K562 (cell line): ENCODE measurements around the gene SERINC3. TPM values are rescaled to one million over a fixed set of nuclear protein-coding genes. Genes with fewer than 3 reads are reported as not detected.

Experiments
- ATAC-seq: fragments of 200-7000 bp; cut with Tn5 transposase; 3 replicates; pipeline ENCODE4 v1.9.1; 2020; ENCODE audit warnings: moderate library complexity
- BruUV-seq: library from RNA; stranded (reverse); fragments of 400-500 nt; replicated peaks from 2 replicates; lab custom pipeline; 2021; lab: Mats Ljungman, UMichigan
- CTCF ChIA-PET: fragments of 300-600 bp; formaldehyde crosslinking; extraction: SDS; loops from one replicate; lab custom pipeline; 2021; ENCODE audit warnings: low intra/inter-chr PET ratio; lab: Yijun Ruan, JAX
- POLR2A ChIA-PET: fragments of 300-600, 350-650 bp; sonication (Branson Sonifier 250); formaldehyde crosslinking; extraction: SDS; loops from one replicate; lab custom pipeline; 2021; ENCODE audit warnings: antibody characterized with exemption, inconsistent platforms; lab: Yijun Ruan, JAX
- DNase-seq, 4 experiments: peaks; one replicate each; pipeline versions ENCODE4 v3.0.0 to v3.0.0-alpha.2; 2011 to 2018; ENCODE audit warnings: low spot score in 3 of 4, mixed read lengths in 3 of 4; ENCODE audit errors: extremely low read depth in 1 of 4
- FAIRE-seq: peaks from 2 replicates; lab custom pipeline; 2011; peaks lifted over from hg19 to GRCh38; lab: Jason Lieb, UNC
- H2AFZ ChIP-seq: 2 replicates; pipeline ENCODE4 v1.6.0; 2011; ENCODE audit warnings: low read depth, low read length, control low read depth, inconsistent platforms
- H3K27ac ChIP-seq: fragments of 200-600 bp; 3 replicates; pipeline ENCODE4 v1.8.0; 2011; ENCODE audit warnings: low read depth, mild to moderate bottlenecking, control low read depth, inconsistent platforms, low read length, moderate library complexity, mixed read lengths; ENCODE audit errors: extremely low read depth
- H3K27me3 ChIP-seq, 2 experiments: fragments of 300-600 bp in 1 of 2; 2 replicates in 1 of 2; 3 replicates in 1 of 2; pipeline versions ENCODE4 v1.6.0 to v1.8.0; 2011; ENCODE audit warnings: inconsistent platforms in 2 of 2, low read length in 2 of 2, mild to moderate bottlenecking in 1 of 2, mixed read lengths in 1 of 2, moderate library complexity in 1 of 2; ENCODE audit not compliant: control insufficient read depth in 2 of 2, insufficient read depth in 2 of 2
- H3K36me3 ChIP-seq: fragments of 300-600 bp; 3 replicates; pipeline ENCODE4 v1.8.0; 2011; ENCODE audit warnings: mild to moderate bottlenecking, low read length, inconsistent platforms; ENCODE audit not compliant: control insufficient read depth, insufficient read depth
- H3K4me1 ChIP-seq, 2 experiments: fragments of 200-600 bp in 1 of 2; replicated peaks in 1 of 2; 2 replicates in 1 of 2; 3 replicates in 1 of 2; pipeline versions ENCODE4 v1.5.1 to v1.8.0; 2011; ENCODE audit warnings: inconsistent platforms in 2 of 2, low read length in 2 of 2, mild to moderate bottlenecking in 1 of 2, mixed read lengths in 1 of 2, moderate library complexity in 1 of 2; ENCODE audit not compliant: control insufficient read depth in 2 of 2, insufficient read depth in 2 of 2
- H3K4me2 ChIP-seq: 2 replicates; pipeline ENCODE4 v1.6.1; 2011; ENCODE audit warnings: low read length, control low read depth, inconsistent platforms, mixed read lengths; ENCODE audit not compliant: insufficient read depth
- H3K4me3 ChIP-seq: fragments of 200-600 bp; sonication (generic), shearing (Covaris generic); 2 replicates; pipeline ENCODE4 v1.5.1; 2016; ENCODE audit warnings: control low read depth, inconsistent platforms
- H3K79me2 ChIP-seq: fragments of 200-600 bp; 3 replicates; pipeline ENCODE4 v1.8.0; 2011; ENCODE audit warnings: low read length, inconsistent platforms; ENCODE audit not compliant: control insufficient read depth, insufficient read depth
- H3K9ac ChIP-seq, 2 experiments: 2 replicates each; pipeline versions ENCODE4 v1.6.0 to v1.6.1; 2011; ENCODE audit warnings: low read depth in 2 of 2, low read length in 2 of 2, control low read depth in 1 of 2, inconsistent platforms in 1 of 2, mild to moderate bottlenecking in 1 of 2, mixed read lengths in 1 of 2; ENCODE audit not compliant: insufficient read depth in 1 of 2
- H3K9me1 ChIP-seq: one replicate; pipeline ENCODE4 v1.6.0; 2011; ENCODE audit warnings: inconsistent platforms, mild to moderate bottlenecking, low read length, moderate library complexity; ENCODE audit not compliant: control insufficient read depth, insufficient read depth
- H3K9me3 ChIP-seq: replicated peaks from 2 replicates; pipeline ENCODE4 v1.5.1; 2011; ENCODE audit warnings: low read depth, low read length, inconsistent platforms; ENCODE audit not compliant: control insufficient read depth, insufficient read depth
- H4K20me1 ChIP-seq: replicated peaks from 2 replicates; pipeline ENCODE4 v1.6.1; 2011; ENCODE audit warnings: low read length, inconsistent platforms, mixed read lengths; ENCODE audit not compliant: control insufficient read depth, insufficient read depth
- DNMT1 ChIP-seq: fragments of 450-650 bp; IDR thresholded peaks from 2 replicates; pipeline ENCODE4 v1.6.1; 2016; ENCODE audit warnings: antibody characterized with exemption, mild to moderate bottlenecking
- KAT2B ChIP-seq: IDR thresholded peaks from one replicate; pipeline ENCODE4 v1.6.1; 2012; ENCODE audit warnings: low read depth, mild to moderate bottlenecking, control low read depth, inconsistent platforms, low read length, moderate library complexity
- MCM2 ChIP-seq: fragments of 450-650 bp; IDR thresholded peaks from 2 replicates; pipeline ENCODE4 v1.6.1; 2017; ENCODE audit warnings: low read depth, mild to moderate bottlenecking
- MCM3 ChIP-seq: fragments of 450-650 bp; IDR thresholded peaks from 2 replicates; pipeline ENCODE4 v1.6.1; 2016
- PHF8 ChIP-seq: fragments of 200-600 bp; sonication (generic); IDR thresholded peaks from 2 replicates; pipeline ENCODE4 v1.6.1; 2012; ENCODE audit warnings: mixed run types, mild to moderate bottlenecking, inconsistent platforms, low read length, moderate library complexity, borderline replicate concordance
- RBM25 ChIP-seq: fragments of 200-400 bp; formaldehyde crosslinking; IDR thresholded peaks from 2 replicates; pipeline ENCODE4 v1.6.1; 2018; ENCODE audit warnings: low read length, low read depth, moderate library complexity; ENCODE audit not compliant: severe bottlenecking
- RNF2 ChIP-seq: sonication (generic); IDR thresholded peaks from 2 replicates; pipeline ENCODE4 v1.6.1; 2016
- WGBS: fragments of 100-300 bp; shearing (Covaris generic); methylation state at CpG from one replicate; pipeline ENCODE4 v1.1.6; 2016; ENCODE audit warnings: low coverage, mixed read lengths; ENCODE audit not compliant: insufficient coverage; ENCODE audit errors: missing lambda C conversion rate; 5-methylcytosine and 5-hydroxymethylcytosine counted together
- in situ Hi-C: fragments of 300-500 bp; cut with MboI; formaldehyde crosslinking; loops from 4 replicates; pipeline ENCODE4 v1.15.0; 2018; ENCODE audit warnings: inconsistent platforms, mixed read lengths
- intact Hi-C: fragments of 100-400 bp; cut with micrococcal nuclease; formaldehyde crosslinking; loops from 2 replicates; pipeline ENCODE4 v1.14.2; 2022
- polyA plus RNA-seq, 8 experiments: library from polyadenylated mRNA; depleted of rRNA in 4 of 8; stranded (reverse) in 5 of 8; unstranded in 3 of 8; fragments of >200 nt; fragmentation: Nextera tagmentation in 2 of 8; fragmentation: Illumina TruSeq in 1 of 8; extraction: Ambion mirVana in 2 of 8; extraction: Trizol in 1 of 8; gene quantifications; 2 replicates each; pipeline versions ENCODE4 v1.2.1 to v1.2.3, GENCODE V29; 2011 to 2014; ENCODE audit warnings: inconsistent platforms in 1 of 8, missing spikeins in 1 of 8
- total RNA-seq, 7 experiments: library from RNA; depleted of rRNA in 6 of 7; stranded (reverse); fragments of >200 nt in 6 of 7; fragmentation: Illumina TruSeq in 2 of 7; extraction: Trizol in 2 of 7; gene quantifications; 2 replicates each; pipeline versions ENCODE4 v1.2.1 to v1.2.3, GENCODE V29; 2011 to 2021; ENCODE audit warnings: low replicate concordance in 1 of 7
- TF ChIP-seq, protein P1 (sequence below): sonication (generic); formaldehyde crosslinking; IDR thresholded peaks from 2 replicates; pipeline ENCODE4 v1.8.0; 2023; ENCODE audit warnings: missing genetic modification reagents, mild to moderate bottlenecking, borderline replicate concordance

Gene SERINC3
- total and polyA plus RNA-seq, 9 of the 15 experiments (the other 6 are each of a cell fraction or from before 2014, with no cell fraction given): 24.7 to 107 (median 48.8) TPM

GRCh38 chr20:44460795-44461141 lies 61.1 kb downstream of the SERINC3 start (continued):
- TF ChIP-seq, protein P1, sequence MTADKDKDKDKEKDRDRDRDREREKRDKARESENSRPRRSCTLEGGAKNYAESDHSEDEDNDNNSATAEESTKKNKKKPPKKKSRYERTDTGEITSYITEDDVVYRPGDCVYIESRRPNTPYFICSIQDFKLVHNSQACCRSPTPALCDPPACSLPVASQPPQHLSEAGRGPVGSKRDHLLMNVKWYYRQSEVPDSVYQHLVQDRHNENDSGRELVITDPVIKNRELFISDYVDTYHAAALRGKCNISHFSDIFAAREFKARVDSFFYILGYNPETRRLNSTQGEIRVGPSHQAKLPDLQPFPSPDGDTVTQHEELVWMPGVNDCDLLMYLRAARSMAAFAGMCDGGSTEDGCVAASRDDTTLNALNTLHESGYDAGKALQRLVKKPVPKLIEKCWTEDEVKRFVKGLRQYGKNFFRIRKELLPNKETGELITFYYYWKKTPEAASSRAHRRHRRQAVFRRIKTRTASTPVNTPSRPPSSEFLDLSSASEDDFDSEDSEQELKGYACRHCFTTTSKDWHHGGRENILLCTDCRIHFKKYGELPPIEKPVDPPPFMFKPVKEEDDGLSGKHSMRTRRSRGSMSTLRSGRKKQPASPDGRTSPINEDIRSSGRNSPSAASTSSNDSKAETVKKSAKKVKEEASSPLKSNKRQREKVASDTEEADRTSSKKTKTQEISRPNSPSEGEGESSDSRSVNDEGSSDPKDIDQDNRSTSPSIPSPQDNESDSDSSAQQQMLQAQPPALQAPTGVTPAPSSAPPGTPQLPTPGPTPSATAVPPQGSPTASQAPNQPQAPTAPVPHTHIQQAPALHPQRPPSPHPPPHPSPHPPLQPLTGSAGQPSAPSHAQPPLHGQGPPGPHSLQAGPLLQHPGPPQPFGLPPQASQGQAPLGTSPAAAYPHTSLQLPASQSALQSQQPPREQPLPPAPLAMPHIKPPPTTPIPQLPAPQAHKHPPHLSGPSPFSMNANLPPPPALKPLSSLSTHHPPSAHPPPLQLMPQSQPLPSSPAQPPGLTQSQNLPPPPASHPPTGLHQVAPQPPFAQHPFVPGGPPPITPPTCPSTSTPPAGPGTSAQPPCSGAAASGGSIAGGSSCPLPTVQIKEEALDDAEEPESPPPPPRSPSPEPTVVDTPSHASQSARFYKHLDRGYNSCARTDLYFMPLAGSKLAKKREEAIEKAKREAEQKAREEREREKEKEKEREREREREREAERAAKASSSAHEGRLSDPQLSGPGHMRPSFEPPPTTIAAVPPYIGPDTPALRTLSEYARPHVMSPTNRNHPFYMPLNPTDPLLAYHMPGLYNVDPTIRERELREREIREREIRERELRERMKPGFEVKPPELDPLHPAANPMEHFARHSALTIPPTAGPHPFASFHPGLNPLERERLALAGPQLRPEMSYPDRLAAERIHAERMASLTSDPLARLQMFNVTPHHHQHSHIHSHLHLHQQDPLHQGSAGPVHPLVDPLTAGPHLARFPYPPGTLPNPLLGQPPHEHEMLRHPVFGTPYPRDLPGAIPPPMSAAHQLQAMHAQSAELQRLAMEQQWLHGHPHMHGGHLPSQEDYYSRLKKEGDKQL: no peak
- TF ChIP-seq KAT2B (no peak), RBM25 (peak; percentile 5), MCM3 (no peak)

GRCh38 chr20:44459271-44459670 lies 62.6 kb downstream of the SERINC3 start:
- ChIA-PET CTCF (interaction anchor here (1.0 to 6.2 kb wide), 2 partner anchors 71 to 241 kb away, joined by 6 to 54 read pairs; no protein-coding TSS in a partner anchor), POLR2A (no interaction called here)
- in situ Hi-C loops: no loop called here
- Histone ChIP-seq H3K4me3 (no peak overlapping the region), H3K4me1 (peaks cover 0 to 8% of the 10 kb centered on the region in 2 experiments; a peak in 2 of 5 replicates), H3K9me3 (no peaks in the 10 kb centered on the region), H3K36me3 (no peaks in the 10 kb centered on the region), H3K9me1 (no peaks in the 10 kb centered on the region), H3K27ac (no peak overlapping the region), H3K4me2 (no peak overlapping the region), H3K9ac (no peak overlapping the region)
- intact Hi-C loops: no loop called here
- no peak for TF ChIP-seq RNF2
- no peak for TF ChIP-seq MCM2
- no peak for TF ChIP-seq PHF8
- no peak for TF ChIP-seq DNMT1
- TF ChIP-seq, all 486 proteins: peak for 0
- Histone ChIP-seq H3K27me3 (peaks cover 2 to 18% of the 10 kb centered on the region in 2 experiments; a peak in 2 of 5 replicates), H3K79me2 (no peaks in the 10 kb centered on the region), H4K20me1 (no peaks in the 10 kb centered on the region), H2AFZ (no peak overlapping the region)
- 0% methylated on average over 2 of the region's 2 CpGs for WGBS
- no peak for DNase-seq
- BruUV-seq: no TSS peak
- FAIRE-seq: no peak
- no peak for ATAC-seq
